IMR-90 (cell line): ENCODE data around the gene TULP4. TPM values are rescaled to one million over a fixed set of nuclear protein-coding genes. Genes with fewer than 3 reads are reported as not detected.

Experiments
- ATAC-seq: fragments of 200-7000 bp; cut with Tn5 transposase; 2 replicates; pipeline ENCODE4 v1.9.1; 2020; ENCODE audit warnings: low read depth, mild to moderate bottlenecking, moderate library complexity
- BruUV-seq: library from RNA; stranded (reverse); fragments of 400-500 nt; replicated peaks from 2 replicates; lab custom pipeline; 2021; lab: Mats Ljungman, UMichigan
- CTCF ChIA-PET: fragments of 300-600 bp; formaldehyde crosslinking; extraction: SDS; loops from one replicate; lab custom pipeline; 2021; ENCODE audit warnings: antibody characterized with exemption; lab: Yijun Ruan, JAX
- POLR2A ChIA-PET: fragments of 300-600 bp; sonication (Branson Sonifier 250); formaldehyde crosslinking; loops from one replicate; lab custom pipeline; 2022; ENCODE audit warnings: antibody characterized with exemption; ENCODE audit not compliant: unreplicated experiment; lab: Charles Lee
- DNase-seq: peaks from one replicate; pipeline ENCODE4 v3.0.0; 2013
- H2AFZ ChIP-seq: replicated peaks from 2 replicates; pipeline ENCODE3; 2013; ENCODE audit warnings: low read length, mild to moderate bottlenecking; ENCODE audit not compliant: poor library complexity
- H2AK5ac ChIP-seq: 2 replicates; pipeline ENCODE4 v1.6.1; 2013; ENCODE audit warnings: low read depth, low read length, inconsistent platforms
- H2AK9ac ChIP-seq: replicated peaks from 2 replicates; pipeline ENCODE3; 2013; ENCODE audit warnings: mild to moderate bottlenecking, low read depth, low read length, moderate library complexity; ENCODE audit not compliant: poor library complexity
- H2BK120ac ChIP-seq: 2 replicates; pipeline ENCODE4 v1.6.1; 2013; ENCODE audit warnings: low read depth, low read length, inconsistent platforms
- H2BK15ac ChIP-seq: 3 replicates; pipeline ENCODE4 v1.6.1; 2013; ENCODE audit warnings: low read depth, low read length, inconsistent platforms
- H2BK20ac ChIP-seq: 2 replicates; pipeline ENCODE4 v1.6.1; 2013; ENCODE audit warnings: low read depth, mild to moderate bottlenecking, inconsistent platforms, low read length, moderate library complexity
- H2BK5ac ChIP-seq: 2 replicates; pipeline ENCODE4 v1.6.1; 2013; ENCODE audit warnings: mild to moderate bottlenecking, low read depth, low read length, inconsistent platforms; ENCODE audit not compliant: poor library complexity, severe bottlenecking
- H3K14ac ChIP-seq: replicated peaks from 2 replicates; pipeline ENCODE4 v1.6.1; 2013; ENCODE audit warnings: low read depth, low read length, inconsistent platforms
- H3K18ac ChIP-seq: 2 replicates; pipeline ENCODE4 v1.6.1; 2013; ENCODE audit warnings: low read depth, low read length, control low read depth
- H3K23ac ChIP-seq: 2 replicates; pipeline ENCODE4 v1.6.1; 2013; ENCODE audit warnings: low read depth, low read length, inconsistent platforms
- H3K27ac ChIP-seq: 2 replicates; pipeline ENCODE4 v1.5.1; 2013; ENCODE audit warnings: mild to moderate bottlenecking, control low read depth, low read length; ENCODE audit not compliant: insufficient read depth
- H3K27me3 ChIP-seq: 2 replicates; pipeline ENCODE4 v1.6.1; 2013; ENCODE audit warnings: low read length; ENCODE audit not compliant: control insufficient read depth, insufficient read depth
- H3K36me3 ChIP-seq: 2 replicates; pipeline ENCODE4 v1.6.1; 2013; ENCODE audit warnings: low read length, mixed read lengths; ENCODE audit not compliant: control insufficient read depth, insufficient read depth
- H3K4ac ChIP-seq: 2 replicates; pipeline ENCODE4 v1.6.1; 2013; ENCODE audit warnings: low read depth, low read length, inconsistent platforms
- H3K4me1 ChIP-seq: 2 replicates; pipeline ENCODE4 v1.6.1; 2013; ENCODE audit warnings: low read length, mixed read lengths; ENCODE audit not compliant: control insufficient read depth, insufficient read depth
- H3K4me2 ChIP-seq: 2 replicates; pipeline ENCODE4 v1.6.1; 2013; ENCODE audit warnings: low read depth, mild to moderate bottlenecking, control low read depth, low read length, moderate library complexity
- H3K4me3 ChIP-seq: 2 replicates; pipeline ENCODE4 v1.5.1; 2013; ENCODE audit warnings: low read depth, mild to moderate bottlenecking, control low read depth, low read length, moderate library complexity; ENCODE audit not compliant: insufficient read depth
- H3K56ac ChIP-seq: 2 replicates; pipeline ENCODE4 v1.6.1; 2013; ENCODE audit warnings: low read length, inconsistent platforms; ENCODE audit not compliant: insufficient read depth; ENCODE audit errors: extremely low read depth
- H3K79me1 ChIP-seq, 2 experiments: 2 replicates each; pipeline ENCODE4 v1.6.1; 2013; ENCODE audit warnings: low read length in 2 of 2, inconsistent platforms in 1 of 2, low read depth in 1 of 2
- H3K9ac ChIP-seq: 2 replicates; pipeline ENCODE4 v1.6.1; 2013; ENCODE audit warnings: low read depth, low read length, control low read depth
- H3K9me1 ChIP-seq: 2 replicates; pipeline ENCODE4 v1.6.1; 2013; ENCODE audit warnings: low read length, inconsistent platforms; ENCODE audit not compliant: insufficient read depth
- H3K9me3 ChIP-seq: 2 replicates; pipeline ENCODE4 v1.6.1; 2013; ENCODE audit warnings: low read length; ENCODE audit not compliant: control insufficient read depth, insufficient read depth
- H4K20me1 ChIP-seq: 2 replicates; pipeline ENCODE4 v1.6.1; 2013; ENCODE audit warnings: low read length, inconsistent platforms; ENCODE audit not compliant: insufficient read depth
- H4K5ac ChIP-seq: 2 replicates; pipeline ENCODE4 v1.6.1; 2013; ENCODE audit warnings: mild to moderate bottlenecking, low read depth, low read length, control low read depth
- H4K8ac ChIP-seq, 2 experiments: 2 replicates each; pipeline ENCODE4 v1.6.1; 2013; ENCODE audit warnings: low read depth in 2 of 2, low read length in 2 of 2, control low read depth in 1 of 2, inconsistent platforms in 1 of 2
- H4K91ac ChIP-seq: 2 replicates; pipeline ENCODE4 v1.6.1; 2013; ENCODE audit warnings: low read depth, low read length, inconsistent platforms; ENCODE audit not compliant: insufficient read depth
- BHLHE40 ChIP-seq: fragments of 150-350 bp; IDR thresholded peaks from 2 replicates; pipeline ENCODE4 v1.6.1; 2016; ENCODE audit warnings: mild to moderate bottlenecking, low read depth, low read length
- CEBPB ChIP-seq: IDR thresholded peaks from 2 replicates; pipeline ENCODE4 v1.6.1; 2012; ENCODE audit warnings: low read depth, low read length, improper control_type of control experiment
- CHD1 ChIP-seq: IDR thresholded peaks from 2 replicates; pipeline ENCODE4 v1.6.1; 2012; ENCODE audit warnings: low read depth, low read length, improper control_type of control experiment
- CTCF ChIP-seq: conservative IDR thresholded peaks from 2 replicates; pipeline ENCODE4 v1.5.1; 2012; ENCODE audit warnings: mild to moderate bottlenecking, low read depth, low read length, improper control_type of control experiment
- FOS ChIP-seq: fragments of 150-350 bp; IDR thresholded peaks from 2 replicates; pipeline ENCODE4 v1.6.1; 2016; ENCODE audit warnings: low read depth, low read length
- MAFK ChIP-seq: IDR thresholded peaks from 2 replicates; pipeline ENCODE4 v1.6.1; 2012; ENCODE audit warnings: low read depth, low read length, improper control_type of control experiment
- MAZ ChIP-seq: IDR thresholded peaks from 2 replicates; pipeline ENCODE4 v1.6.1; 2012; ENCODE audit warnings: low read depth, mild to moderate bottlenecking, low read length, improper control_type of control experiment, moderate library complexity, borderline replicate concordance
- MXI1 ChIP-seq: IDR thresholded peaks from 2 replicates; pipeline ENCODE4 v1.6.1; 2012; ENCODE audit warnings: low read depth, mild to moderate bottlenecking, low read length, moderate library complexity, borderline replicate concordance
- NFE2L2 ChIP-seq: fragments of 150-350 bp; IDR thresholded peaks from 2 replicates; pipeline ENCODE4 v1.6.1; 2016; ENCODE audit warnings: low read depth, mild to moderate bottlenecking, low read length
- POLR2A ChIP-seq: IDR thresholded peaks from 2 replicates; pipeline ENCODE4 v1.6.1; 2012; ENCODE audit warnings: mild to moderate bottlenecking, low read depth, low read length
- RAD21 ChIP-seq: IDR thresholded peaks from 2 replicates; pipeline ENCODE4 v1.6.1; 2012; ENCODE audit warnings: low read length, improper control_type of control experiment
- RCOR1 ChIP-seq: IDR thresholded peaks from 2 replicates; pipeline ENCODE4 v1.6.1; 2012; ENCODE audit warnings: mild to moderate bottlenecking, low read length, improper control_type of control experiment; ENCODE audit not compliant: insufficient replicate concordance
- RFX5 ChIP-seq: IDR thresholded peaks from 2 replicates; pipeline ENCODE4 v1.8.0; 2012; ENCODE audit warnings: low read depth, mild to moderate bottlenecking, low read length, moderate library complexity
- SMC3 ChIP-seq: fragments of 150-350 bp; IDR thresholded peaks from 2 replicates; pipeline ENCODE4 v1.6.1; 2016; ENCODE audit warnings: low read depth, mild to moderate bottlenecking, antibody characterized with exemption, low read length, moderate library complexity
- USF2 ChIP-seq: fragments of 150-350 bp; IDR thresholded peaks from 2 replicates; pipeline ENCODE4 v1.6.1; 2017; ENCODE audit warnings: mild to moderate bottlenecking, antibody characterized with exemption, low read length, low read depth
- WGBS, 2 experiments: methylation state at CpG; one replicate each; pipeline versions ENCODE4 v1.1.5 to v1.1.7; 2013; ENCODE audit warnings: missing lambda C conversion rate in 2 of 2; ENCODE audit not compliant: insufficient read length in 1 of 2; ENCODE audit errors: extremely low coverage in 2 of 2; 5-methylcytosine and 5-hydroxymethylcytosine counted together
- dilution Hi-C: fragments of 300-500 bp; cut with HindIII; formaldehyde crosslinking; loops from one replicate; pipeline ENCODE4 v1.14.3; 2018; ENCODE audit warnings: low sequenced_read_pairs; ENCODE audit not compliant: unreplicated experiment
- in situ Hi-C: fragments of 300-500 bp; cut with MboI; formaldehyde crosslinking; loops from 3 replicates; pipeline ENCODE4 v1.14.3; 2019; ENCODE audit warnings: low sequenced_read_pairs, inconsistent platforms, mixed read lengths
- intact Hi-C: fragments of 100-400 bp; cut with micrococcal nuclease; formaldehyde crosslinking; loops from 2 replicates; pipeline ENCODE4 v1.10.0; 2022
- polyA plus RNA-seq, 3 experiments: library from polyadenylated mRNA; depleted of rRNA; stranded (reverse); fragments of >200 nt; gene quantifications; 2 replicates each; pipeline ENCODE4 v1.2.3, GENCODE V29; 2012; ENCODE audit warnings: low replicate concordance in 1 of 3
- total RNA-seq: library from RNA; depleted of rRNA; stranded (reverse); fragments of >200 nt; gene quantifications from 2 replicates; pipeline ENCODE4 v1.2.3, GENCODE V29; 2012
- TF ChIP-seq, protein P1 (sequence below): fragments of 150-350 bp; IDR thresholded peaks from 2 replicates; pipeline ENCODE4 v1.6.1; 2016; ENCODE audit warnings: low read depth, mild to moderate bottlenecking, low read length, moderate library complexity, borderline replicate concordance

Gene TULP4
- total and polyA plus RNA-seq, 2 of the 4 experiments (the other 2 are of a cell fraction) = 8.1 to 30.6 TPM

DNA sequence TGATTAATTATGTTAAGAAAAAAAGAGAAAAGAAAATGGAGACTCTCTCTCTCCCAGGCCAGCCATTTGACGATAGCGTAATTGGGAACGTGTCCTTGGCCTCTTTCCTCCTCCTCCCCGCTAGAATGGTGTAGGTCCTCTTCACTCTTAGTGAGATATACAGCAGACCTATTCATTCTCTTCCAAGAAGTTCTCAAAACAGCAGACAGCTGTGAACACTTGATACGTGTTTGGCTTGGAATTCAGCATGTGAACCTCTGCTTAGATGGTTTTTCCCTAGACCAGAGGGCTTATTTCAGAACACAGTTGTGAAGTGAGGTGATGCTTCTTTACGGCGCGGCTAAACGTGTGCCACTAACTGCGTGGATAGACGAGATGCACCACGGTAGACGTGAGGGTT lies 32.6 kb upstream of the TULP4 start:
- H2AK9ac ChIP-seq = no peak overlapping the region
- no peak overlapping the region for H4K8ac ChIP-seq
- DNase-seq (peak; percentile 48), ATAC-seq (no peak)
- no CpG with 5 or more reads among the region's 13 CpGs for WGBS, 2 experiments
- no peak overlapping the region for H3K27ac ChIP-seq
- no peak overlapping the region for H2AFZ ChIP-seq
- H2BK20ac ChIP-seq = no peak overlapping the region
- no peaks in the 10 kb centered on the region for H3K27me3 ChIP-seq
- intact Hi-C loops (no loop called here), in situ Hi-C loops (no loop called here), dilution Hi-C loops (no loop called here)
- no peak overlapping the region for H4K91ac ChIP-seq
- no peak overlapping the region for H2BK120ac ChIP-seq
- H3K4me2 ChIP-seq = no peak overlapping the region
- no peak overlapping the region for H2BK5ac ChIP-seq
- ChIA-PET POLR2A (no interaction called here), CTCF (no interaction called here)
- H2AK5ac ChIP-seq = no peak overlapping the region
- H3K14ac ChIP-seq = no peak overlapping the region
- H3K4ac ChIP-seq = no peak overlapping the region
- no peak overlapping the region for H3K23ac ChIP-seq
- TF ChIP-seq, protein P1, sequence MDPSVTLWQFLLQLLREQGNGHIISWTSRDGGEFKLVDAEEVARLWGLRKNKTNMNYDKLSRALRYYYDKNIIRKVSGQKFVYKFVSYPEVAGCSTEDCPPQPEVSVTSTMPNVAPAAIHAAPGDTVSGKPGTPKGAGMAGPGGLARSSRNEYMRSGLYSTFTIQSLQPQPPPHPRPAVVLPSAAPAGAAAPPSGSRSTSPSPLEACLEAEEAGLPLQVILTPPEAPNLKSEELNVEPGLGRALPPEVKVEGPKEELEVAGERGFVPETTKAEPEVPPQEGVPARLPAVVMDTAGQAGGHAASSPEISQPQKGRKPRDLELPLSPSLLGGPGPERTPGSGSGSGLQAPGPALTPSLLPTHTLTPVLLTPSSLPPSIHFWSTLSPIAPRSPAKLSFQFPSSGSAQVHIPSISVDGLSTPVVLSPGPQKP = no peak
- TF ChIP-seq POLR2A = no peak
- no peak for TF ChIP-seq BHLHE40
- no peak for TF ChIP-seq USF2
- no peak for TF ChIP-seq MAFK
- TF ChIP-seq RAD21 = no peak
- TF ChIP-seq FOS = no peak
- no peak for TF ChIP-seq CHD1
- TF ChIP-seq RCOR1 = no peak
- no peak for TF ChIP-seq NFE2L2
- TF ChIP-seq MAZ = no peak
- no peak for TF ChIP-seq MXI1
- TF ChIP-seq SMC3 = no peak
- no peak for TF ChIP-seq CEBPB
- no peak for TF ChIP-seq RFX5
- no peak for TF ChIP-seq CTCF
- no peak overlapping the region for H3K4me3 ChIP-seq
- H3K4me1 ChIP-seq = peaks cover 5% of the 10 kb centered on the region; the same call in 1 of the 2 replicates
- H4K5ac ChIP-seq = no peak overlapping the region
- no peaks in the 10 kb centered on the region for H3K9me3 ChIP-seq
- H3K79me1 ChIP-seq = peaks cover 24 to 36% of the 10 kb centered on the region in 2 experiments
- H2BK15ac ChIP-seq = no peak overlapping the region
- no TSS peak for BruUV-seq
- no peaks in the 10 kb centered on the region for H3K36me3 ChIP-seq
- no peak overlapping the region for H3K56ac ChIP-seq
- no peak overlapping the region for H3K9ac ChIP-seq
- H3K18ac ChIP-seq = no peak overlapping the region
- 0 out of 2 replicates have a peak, but pooled peaks cover 4% of the 10 kb centered on the region for H4K20me1 ChIP-seq
- H3K9me1 ChIP-seq = peaks cover 7% of the 10 kb centered on the region; the same call in 1 of the 2 replicates
